SK-N-SH (cell line): ENCODE data around the gene ADORA3.

Source experiments
- CTCF ChIP-seq: fragments of 200-600 bp; sonication (generic); IDR thresholded peaks from 2 replicates; pipeline ENCODE4 v1.6.1; 2017; ENCODE audit warnings: antibody characterized with exemption, mild to moderate bottlenecking, moderate library complexity
- FOXJ3 ChIP-seq: sonication (generic); formaldehyde crosslinking; IDR thresholded peaks from 2 replicates; pipeline ENCODE4 v1.5.1; 2020; ENCODE audit warnings: mild to moderate bottlenecking, missing genetic modification reagents
- MXI1 ChIP-seq: IDR thresholded peaks from 2 replicates; pipeline ENCODE4 v1.6.1; 2012; ENCODE audit warnings: mild to moderate bottlenecking, low read depth, low read length, improper control_type of control experiment
- RFX5 ChIP-seq: IDR thresholded peaks from 2 replicates; pipeline ENCODE4 v1.6.1; 2012; ENCODE audit warnings: mild to moderate bottlenecking, improper control_type of control experiment, low read length
- SMC3 ChIP-seq: IDR thresholded peaks from 2 replicates; pipeline ENCODE4 v1.6.1; 2012; ENCODE audit warnings: low read depth, low read length, improper control_type of control experiment
- TF ChIP-seq, protein P1 (sequence below): fragments of 150-350 bp; IDR thresholded peaks from 2 replicates; pipeline ENCODE4 v1.6.1; 2016; ENCODE audit warnings: mild to moderate bottlenecking, low read depth, low read length
- TF ChIP-seq, protein P2 (sequence below): IDR thresholded peaks from 2 replicates; pipeline ENCODE4 v1.6.1; 2012; ENCODE audit warnings: mild to moderate bottlenecking, low read depth, low read length, moderate library complexity
- TF ChIP-seq, protein P3 (sequence below): IDR thresholded peaks from 2 replicates; pipeline ENCODE4 v1.4.0; 2012; ENCODE audit warnings: low read depth, borderline replicate concordance

DNA sequence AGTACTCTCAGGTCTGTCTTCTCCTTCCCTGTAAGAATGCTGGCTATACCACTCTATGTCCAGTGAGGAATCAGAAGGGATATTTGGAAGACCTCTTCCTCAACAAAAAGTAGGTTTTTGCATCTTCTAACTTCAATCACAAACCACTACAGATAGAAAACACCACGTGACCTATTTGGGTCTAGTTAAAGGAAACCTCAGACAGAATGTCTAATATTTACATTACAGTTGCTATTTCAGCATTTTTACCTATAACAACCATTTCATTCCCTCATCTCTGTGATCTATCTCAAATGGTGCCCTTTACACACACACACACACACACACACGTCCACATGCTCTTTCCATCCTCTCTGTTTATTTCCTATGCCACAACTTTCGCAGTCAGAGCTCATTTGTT lies 7.9 kb upstream of the ADORA3 start:
- TF ChIP-seq CTCF (no peak), MXI1 (no peak), FOXJ3 (CRISPR knock-in tag) (no peak), SMC3 (no peak), RFX5 (no peak)
- TF ChIP-seq, protein P1, sequence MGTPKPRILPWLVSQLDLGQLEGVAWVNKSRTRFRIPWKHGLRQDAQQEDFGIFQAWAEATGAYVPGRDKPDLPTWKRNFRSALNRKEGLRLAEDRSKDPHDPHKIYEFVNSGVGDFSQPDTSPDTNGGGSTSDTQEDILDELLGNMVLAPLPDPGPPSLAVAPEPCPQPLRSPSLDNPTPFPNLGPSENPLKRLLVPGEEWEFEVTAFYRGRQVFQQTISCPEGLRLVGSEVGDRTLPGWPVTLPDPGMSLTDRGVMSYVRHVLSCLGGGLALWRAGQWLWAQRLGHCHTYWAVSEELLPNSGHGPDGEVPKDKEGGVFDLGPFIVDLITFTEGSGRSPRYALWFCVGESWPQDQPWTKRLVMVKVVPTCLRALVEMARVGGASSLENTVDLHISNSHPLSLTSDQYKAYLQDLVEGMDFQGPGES = no peak
- TF ChIP-seq, protein P2, sequence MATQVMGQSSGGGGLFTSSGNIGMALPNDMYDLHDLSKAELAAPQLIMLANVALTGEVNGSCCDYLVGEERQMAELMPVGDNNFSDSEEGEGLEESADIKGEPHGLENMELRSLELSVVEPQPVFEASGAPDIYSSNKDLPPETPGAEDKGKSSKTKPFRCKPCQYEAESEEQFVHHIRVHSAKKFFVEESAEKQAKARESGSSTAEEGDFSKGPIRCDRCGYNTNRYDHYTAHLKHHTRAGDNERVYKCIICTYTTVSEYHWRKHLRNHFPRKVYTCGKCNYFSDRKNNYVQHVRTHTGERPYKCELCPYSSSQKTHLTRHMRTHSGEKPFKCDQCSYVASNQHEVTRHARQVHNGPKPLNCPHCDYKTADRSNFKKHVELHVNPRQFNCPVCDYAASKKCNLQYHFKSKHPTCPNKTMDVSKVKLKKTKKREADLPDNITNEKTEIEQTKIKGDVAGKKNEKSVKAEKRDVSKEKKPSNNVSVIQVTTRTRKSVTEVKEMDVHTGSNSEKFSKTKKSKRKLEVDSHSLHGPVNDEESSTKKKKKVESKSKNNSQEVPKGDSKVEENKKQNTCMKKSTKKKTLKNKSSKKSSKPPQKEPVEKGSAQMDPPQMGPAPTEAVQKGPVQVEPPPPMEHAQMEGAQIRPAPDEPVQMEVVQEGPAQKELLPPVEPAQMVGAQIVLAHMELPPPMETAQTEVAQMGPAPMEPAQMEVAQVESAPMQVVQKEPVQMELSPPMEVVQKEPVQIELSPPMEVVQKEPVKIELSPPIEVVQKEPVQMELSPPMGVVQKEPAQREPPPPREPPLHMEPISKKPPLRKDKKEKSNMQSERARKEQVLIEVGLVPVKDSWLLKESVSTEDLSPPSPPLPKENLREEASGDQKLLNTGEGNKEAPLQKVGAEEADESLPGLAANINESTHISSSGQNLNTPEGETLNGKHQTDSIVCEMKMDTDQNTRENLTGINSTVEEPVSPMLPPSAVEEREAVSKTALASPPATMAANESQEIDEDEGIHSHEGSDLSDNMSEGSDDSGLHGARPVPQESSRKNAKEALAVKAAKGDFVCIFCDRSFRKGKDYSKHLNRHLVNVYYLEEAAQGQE = no peak
- TF ChIP-seq, protein P3, sequence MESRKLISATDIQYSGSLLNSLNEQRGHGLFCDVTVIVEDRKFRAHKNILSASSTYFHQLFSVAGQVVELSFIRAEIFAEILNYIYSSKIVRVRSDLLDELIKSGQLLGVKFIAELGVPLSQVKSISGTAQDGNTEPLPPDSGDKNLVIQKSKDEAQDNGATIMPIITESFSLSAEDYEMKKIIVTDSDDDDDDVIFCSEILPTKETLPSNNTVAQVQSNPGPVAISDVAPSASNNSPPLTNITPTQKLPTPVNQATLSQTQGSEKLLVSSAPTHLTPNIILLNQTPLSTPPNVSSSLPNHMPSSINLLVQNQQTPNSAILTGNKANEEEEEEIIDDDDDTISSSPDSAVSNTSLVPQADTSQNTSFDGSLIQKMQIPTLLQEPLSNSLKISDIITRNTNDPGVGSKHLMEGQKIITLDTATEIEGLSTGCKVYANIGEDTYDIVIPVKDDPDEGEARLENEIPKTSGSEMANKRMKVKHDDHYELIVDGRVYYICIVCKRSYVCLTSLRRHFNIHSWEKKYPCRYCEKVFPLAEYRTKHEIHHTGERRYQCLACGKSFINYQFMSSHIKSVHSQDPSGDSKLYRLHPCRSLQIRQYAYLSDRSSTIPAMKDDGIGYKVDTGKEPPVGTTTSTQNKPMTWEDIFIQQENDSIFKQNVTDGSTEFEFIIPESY = no peak
